Caki2 (cell line): ENCODE data around the gene MYH8. TPM values are rescaled to one million over a fixed set of nuclear protein-coding genes. Genes with fewer than 3 reads are reported as not detected.

Source experiments
- DNase-seq: peaks from one replicate; pipeline ENCODE4 v3.0.0-alpha.2; 2015; ENCODE audit warnings: low read depth
- in situ Hi-C: cut with HindIII; loops from 2 replicates; pipeline ENCODE4 v1.10.0; 2016; ENCODE audit warnings: low sequenced_read_pairs, low pct_unique_long_range_greater_than_20kb, mixed read lengths
- total RNA-seq: library from RNA; depleted of rRNA; stranded (reverse); fragments of >200 nt; shearing (Covaris generic); gene quantifications from 2 replicates; pipeline ENCODE4 v1.2.3, GENCODE V29; 2014; ENCODE audit warnings: low replicate concordance; rRNA removed

The MYH8 gene
- total RNA-seq, 1 experiment from 2014 or later: not detected

GRCh38 chr17:10394201-10394887 is 27.4 kb downstream of the MYH8 start:
- DNase-seq: no peak
- in situ Hi-C loops: no loop called here

GRCh38 chr17:10392880-10393279 is 28.9 kb downstream of the MYH8 start:
- DNase-seq: no peak
- in situ Hi-C loops: no loop called here

GRCh38 chr17:10385871-10386270 is 35.9 kb downstream of the MYH8 start:
- in situ Hi-C loops: no loop called here
- no peak for DNase-seq

- in situ Hi-C loops: no loop called here
- DNase-seq: no peak
Observed at GRCh38 chr17:10384175-10384574, 37.6 kb downstream of the MYH8 start.

GRCh38 chr17:10380631-10381408 is 40.9 kb downstream of the MYH8 start:
- in situ Hi-C loops: no loop called here
- no peak for DNase-seq

GRCh38 chr17:10372906-10373305 is 48.8 kb downstream of the MYH8 start, which contains the start of gene MYH13:
Gene MYH13 (minus strand): TSS chr17:10373006. CDS start chr17:10364530, 8,476 bp downstream.
- in situ Hi-C loops: no loop called here
- DNase-seq: no peak

GRCh38 chr17:10370016-10370608 is 51.6 kb downstream of the MYH8 start:
- peak; percentile 1 for DNase-seq
- in situ Hi-C loops: no loop called here

- in situ Hi-C loops: no loop called here
- no peak for DNase-seq
Observed at GRCh38 chr17:10369239-10369638, 52.5 kb downstream of the MYH8 start.

GRCh38 chr17:10368561-10368960 is 53.2 kb downstream of the MYH8 start:
- no peak for DNase-seq
- in situ Hi-C loops: no loop called here

- no peak for DNase-seq
- in situ Hi-C loops: no loop called here
Observed at GRCh38 chr17:10360578-10360977, 61.2 kb downstream of the MYH8 start.

GRCh38 chr17:10357768-10358167 is 64.0 kb downstream of the MYH8 start:
- no peak for DNase-seq
- in situ Hi-C loops: no loop called here

GRCh38 chr17:10354651-10355050 is 67.1 kb downstream of the MYH8 start:
- in situ Hi-C loops: no loop called here
- no peak for DNase-seq

- in situ Hi-C loops: no loop called here
- no peak for DNase-seq
Observed at GRCh38 chr17:10352893-10353292, 68.9 kb downstream of the MYH8 start.

- DNase-seq: no peak
Observed at GRCh38 chr17:10349403-10349802, 72.3 kb downstream of the MYH8 start.

GRCh38 chr17:10344816-10345215 is 76.9 kb downstream of the MYH8 start:
- in situ Hi-C loops: no loop called here

More at GRCh38 chr17:10349403-10349802, 72.3 kb downstream of the MYH8 start:
- in situ Hi-C loops: no loop called here

More at GRCh38 chr17:10344816-10345215, 76.9 kb downstream of the MYH8 start:
- no peak for DNase-seq

Other genes with a start within 250 kb of the MYH8 start
- not detected in 2 replicates for gene GAS7, start 223.3 kb downstream of the MYH8 start, total RNA-seq
- not detected in 2 replicates for gene MYH13, start 48.9 kb downstream of the MYH8 start, total RNA-seq
- not detected in 2 replicates for gene MYH4, start 47.6 kb upstream of the MYH8 start, total RNA-seq
- not detected in 2 replicates for gene MYH1, start 96.6 kb upstream of the MYH8 start, total RNA-seq
- gene MYH2, start 127.7 kb upstream of the MYH8 start, total RNA-seq: not detected in 2 replicates
- gene MYH3, start 235.4 kb upstream of the MYH8 start, total RNA-seq: 0.03 TPM in 1 of 2 replicates, not detected in the other